AG04449 (cell line): Measurements from ENCODE around the gene TSPAN2.

ENCODE experiments used
- CTCF ChIA-PET: fragments of 350-600 bp; formaldehyde crosslinking; extraction: SDS; loops from one replicate; lab custom pipeline; 2021; ENCODE audit warnings: antibody characterized with exemption; lab: Yijun Ruan, JAX
- POLR2A ChIA-PET: fragments of 400-600, 350-600 bp; formaldehyde crosslinking; extraction: SDS; loops from one replicate; lab custom pipeline; 2020; ENCODE audit warnings: antibody characterized with exemption, inconsistent platforms; lab: Yijun Ruan, JAX
- DNase-seq: peaks from one replicate; pipeline ENCODE4 v3.0.0-alpha.2; 2010; ENCODE audit warnings: low read depth, low spot score
- H3K4me3 ChIP-seq: 2 replicates; pipeline ENCODE4 v1.5.1; 2011; ENCODE audit warnings: low read depth, mild to moderate bottlenecking, control low read depth, low read length
- CTCF ChIP-seq: IDR thresholded peaks from one replicate; pipeline ENCODE4 v1.5.1; 2011; ENCODE audit warnings: mild to moderate bottlenecking, moderate library complexity, low read length, control low read depth, inconsistent platforms; ENCODE audit not compliant: insufficient read depth; ENCODE audit errors: missing control alignments

TSPAN2 gene

GRCh38 chr1:115056395-115056798 lies 32.9 kb downstream of the TSPAN2 start:
- POLR2A ChIA-PET, result no interaction called here
- H3K4me3 ChIP-seq, result peak overlapping the region; percentile 13; the same call in 1 of the 2 replicates
- DNase-seq, result peak; percentile 60
- no peak for TF ChIP-seq CTCF
- CTCF ChIA-PET, result interaction anchor here (0.7 to 6.8 kb wide), 8 partner anchors 8 to 539 kb away, joined by 3 to 104 read pairs (median 4); no protein-coding TSS in a partner anchor

- CTCF ChIA-PET, result interaction anchor here (0.7 to 6.8 kb wide), 32 partner anchors 12 to 730 kb away, joined by 3 to 104 read pairs (median 4); no protein-coding TSS in a partner anchor
- no peak overlapping the region for H3K4me3 ChIP-seq
- POLR2A ChIA-PET, result no interaction called here
- no peak for DNase-seq
- TF ChIP-seq CTCF, result peak; percentile 75
Measured at GRCh38 chr1:115052454-115053083, 36.7 kb downstream of the TSPAN2 start.

- no peak for DNase-seq
- CTCF ChIA-PET, result interaction anchor here (0.7 to 6.8 kb wide), 13 partner anchors 12 to 76 kb away, joined by 3 to 104 read pairs (median 9); no protein-coding TSS in a partner anchor
- POLR2A ChIA-PET, result no interaction called here
- H3K4me3 ChIP-seq, result no peak overlapping the region
- no peak for TF ChIP-seq CTCF
Measured at GRCh38 chr1:115051850-115052249, 37.5 kb downstream of the TSPAN2 start.

- ChIA-PET CTCF (no interaction called here), POLR2A (no interaction called here)
- TF ChIP-seq CTCF, result no peak
- no peak overlapping the region for H3K4me3 ChIP-seq
- DNase-seq, result no peak
Measured at GRCh38 chr1:115046751-115047150, 42.6 kb downstream of the TSPAN2 start.

- ChIA-PET POLR2A (no interaction called here), CTCF (interaction anchor here (1.0 to 12.0 kb wide), 5 partner anchors 9 to 62 kb away, joined by 3 to 104 read pairs (median 3); partner anchors contain the start of gene TSHB)
- DNase-seq, result no peak
- H3K4me3 ChIP-seq, result no peak overlapping the region
- no peak for TF ChIP-seq CTCF
Measured at GRCh38 chr1:115041654-115042053, 47.6 kb downstream of the TSPAN2 start.

- DNase-seq, result no peak
- ChIA-PET POLR2A (no interaction called here), CTCF (interaction anchor here (1.3 to 12.0 kb wide), 2 partner anchors 12 to 94 kb away, joined by 3 to 104 read pairs; no protein-coding TSS in a partner anchor)
- no peak overlapping the region for H3K4me3 ChIP-seq
- no peak for TF ChIP-seq CTCF
Measured at GRCh38 chr1:115040501-115040900, 48.8 kb downstream of the TSPAN2 start.
